GM18508 (cell line): ENCODE results near the gene POLR1A.

Experiments
- ATAC-seq: cut with Tn5 transposase; IDR thresholded peaks from one replicate; pipeline ENCODE4 v1.9.1; 2021; ENCODE audit warnings: moderate number of reproducible peaks; ENCODE audit not compliant: insufficient read depth, unreplicated experiment

Gene POLR1A

GRCh38 chr2:86039178-86039962 is 66.3 kb downstream of the POLR1A start:
- ATAC-seq = no peak

GRCh38 chr2:86038291-86039081 is 67.2 kb downstream of the POLR1A start:
- ATAC-seq = no peak

GRCh38 chr2:86037795-86038192 is 67.9 kb downstream of the POLR1A start:
- no peak for ATAC-seq

- no peak for ATAC-seq
These were observed 68.4 kb downstream of the POLR1A start for GRCh38 chr2:86037141-86037794.

GRCh38 chr2:86036669-86037138 is 69.0 kb downstream of the POLR1A start:
- ATAC-seq = no peak

GRCh38 chr2:86035883-86036668 is 69.6 kb downstream of the POLR1A start:
- ATAC-seq = peak; percentile 34

- no peak for ATAC-seq
These were observed 70.3 kb downstream of the POLR1A start for GRCh38 chr2:86035376-86035882.

GRCh38 chr2:86033751-86034692 is 71.7 kb downstream of the POLR1A start:
- ATAC-seq = no peak

- ATAC-seq = no peak
These were observed 72.7 kb downstream of the POLR1A start for GRCh38 chr2:86032861-86033595.

GRCh38 chr2:86031606-86032005 is 74.1 kb downstream of the POLR1A start:
- no peak for ATAC-seq

- ATAC-seq = no peak
These were observed 74.5 kb downstream of the POLR1A start for GRCh38 chr2:86031151-86031550.

GRCh38 chr2:86029873-86030272 is 75.8 kb downstream of the POLR1A start:
- ATAC-seq = no peak

- no peak for ATAC-seq
These were observed 76.8 kb downstream of the POLR1A start for GRCh38 chr2:86028766-86029381.

- no peak for ATAC-seq
These were observed 77.5 kb downstream of the POLR1A start for GRCh38 chr2:86027922-86028765.

- ATAC-seq = no peak
These were observed 78.3 kb downstream of the POLR1A start for GRCh38 chr2:86027196-86027921.

- ATAC-seq = no peak
These were observed 79.0 kb downstream of the POLR1A start for GRCh38 chr2:86026744-86027065.
